HepG2 (cell line): ENCODE data around the gene CEBPB. TPM values are rescaled to one million over a fixed set of nuclear protein-coding genes. Genes with fewer than 3 reads are reported as not detected.

ENCODE experiments used
- BORCS8-MEF2B ChIP-seq: sonication (generic); formaldehyde crosslinking; IDR thresholded peaks from 2 replicates; pipeline ENCODE4 v1.8.0; 2022; ENCODE audit warnings: mild to moderate bottlenecking, missing genetic modification reagents
- EHMT2 ChIP-seq: fragments of 200-600 bp; sonication (generic); IDR thresholded peaks from 2 replicates; pipeline ENCODE4 v1.7.0; 2017; ENCODE audit warnings: antibody characterized with exemption, low read depth, low read length, borderline replicate concordance
- ESRRA ChIP-seq: sonication (generic); formaldehyde crosslinking; IDR thresholded peaks from 2 replicates; pipeline ENCODE4 v1.5.1; 2020; ENCODE audit warnings: mild to moderate bottlenecking, low read depth, missing genetic modification reagents
- ETV6 ChIP-seq: sonication (generic); formaldehyde crosslinking; conservative IDR thresholded peaks from 2 replicates; pipeline ENCODE4 v1.4.0; 2020; ENCODE audit warnings: missing genetic modification reagents
- FIP1L1 ChIP-seq: fragments of 200-400 bp; formaldehyde crosslinking; IDR thresholded peaks from 2 replicates; pipeline ENCODE4 v1.6.1; 2018; ENCODE audit warnings: low read depth, mild to moderate bottlenecking, low read length, moderate library complexity, borderline replicate concordance; ENCODE audit not compliant: insufficient read depth
- MBD4 ChIP-seq: IDR thresholded peaks from 2 replicates; pipeline ENCODE4 v1.6.1; 2012; ENCODE audit warnings: low read length, inconsistent platforms, borderline replicate concordance
- NCOA5 ChIP-seq: sonication (generic); formaldehyde crosslinking; IDR thresholded peaks from 2 replicates; pipeline ENCODE4 v1.4.0; 2020; ENCODE audit warnings: missing genetic modification reagents
- NFKB2 ChIP-seq: sonication (generic); formaldehyde crosslinking; IDR thresholded peaks from 2 replicates; pipeline ENCODE4 v1.4.0; 2020; ENCODE audit warnings: missing genetic modification reagents, borderline replicate concordance
- NFYB ChIP-seq: sonication (generic); formaldehyde crosslinking; IDR thresholded peaks from 2 replicates; pipeline ENCODE4 v1.4.0; 2020; ENCODE audit warnings: missing genetic modification reagents
- PAXIP1 ChIP-seq: sonication (generic); formaldehyde crosslinking; conservative IDR thresholded peaks from 2 replicates; pipeline ENCODE4 v1.4.0; 2020; ENCODE audit warnings: mild to moderate bottlenecking, missing genetic modification reagents, moderate library complexity
- SALL2 ChIP-seq: sonication (generic); formaldehyde crosslinking; IDR thresholded peaks from 2 replicates; pipeline ENCODE4 v1.8.1; 2023; ENCODE audit warnings: mild to moderate bottlenecking, missing genetic modification reagents, inconsistent platforms
- SRSF9 ChIP-seq: fragments of 200-400 bp; formaldehyde crosslinking; IDR thresholded peaks from 2 replicates; pipeline ENCODE4 v1.6.1; 2018; ENCODE audit warnings: borderline replicate concordance, mild to moderate bottlenecking, low read depth, low read length; ENCODE audit not compliant: insufficient read depth, poor library complexity, severe bottlenecking
- TMF1 ChIP-seq: sonication (generic); formaldehyde crosslinking; IDR thresholded peaks from 2 replicates; pipeline ENCODE4 v1.8.1; 2022; ENCODE audit warnings: low read depth, missing genetic modification reagents
- ZEB1 ChIP-seq: IDR thresholded peaks from 2 replicates; pipeline ENCODE4 v1.6.1; 2012; ENCODE audit warnings: mild to moderate bottlenecking, low read depth, inconsistent platforms; ENCODE audit not compliant: insufficient replicate concordance
- ZFP41 ChIP-seq: sonication (generic); formaldehyde crosslinking; IDR thresholded peaks from 2 replicates; pipeline ENCODE4 v1.4.0; 2020; ENCODE audit warnings: mild to moderate bottlenecking, missing genetic modification reagents, borderline replicate concordance
- ZHX1 ChIP-seq: sonication (generic); formaldehyde crosslinking; IDR thresholded peaks from 2 replicates; pipeline ENCODE4 v1.8.1; 2022; ENCODE audit warnings: low read depth, mild to moderate bottlenecking, missing genetic modification reagents
- ZNF275 ChIP-seq: sonication (generic); formaldehyde crosslinking; IDR thresholded peaks from 2 replicates; pipeline ENCODE4 v1.8.0; 2022; ENCODE audit warnings: missing genetic modification reagents, mild to moderate bottlenecking, inconsistent platforms, borderline replicate concordance
- ZNF430 ChIP-seq: sonication (generic); formaldehyde crosslinking; IDR thresholded peaks from 2 replicates; pipeline ENCODE4 v1.9.0; 2021; ENCODE audit warnings: mild to moderate bottlenecking, missing genetic modification reagents
- ZNF746 ChIP-seq: sonication (generic); formaldehyde crosslinking; IDR thresholded peaks from 2 replicates; pipeline ENCODE4 v1.8.0; 2022; ENCODE audit warnings: mild to moderate bottlenecking, missing genetic modification reagents
- ZNF792 ChIP-seq: IDR thresholded peaks from 2 replicates; pipeline ENCODE4 v1.6.1; 2016
- polyA plus RNA-seq, 8 experiments: library from polyadenylated mRNA; depleted of rRNA in 3 of 8; stranded (reverse) in 7 of 8; unstranded in 1 of 8; fragments of >200 nt; fragmentation: Illumina TruSeq in 4 of 8; extraction: Trizol in 4 of 8; gene quantifications; 2 replicates each; pipeline versions ENCODE4 v1.2.1 to v1.2.3, GENCODE V29; 2011 to 2016; ENCODE audit warnings: low read depth in 4 of 8, missing spikeins in 1 of 8, mixed read lengths in 1 of 8; ENCODE audit not compliant: insufficient read depth in 1 of 8
- total RNA-seq, 5 experiments: library from RNA; depleted of rRNA; stranded (reverse); fragments of >200 nt; fragmentation: Illumina TruSeq; extraction: Trizol; gene quantifications; 2 replicates each; pipeline ENCODE4 v1.2.3, GENCODE V29; 2016; ENCODE audit warnings: low read depth in 1 of 5

CEBPB gene
- total and polyA plus RNA-seq, 2 of the 13 experiments (the other 11 are each of a cell fraction or from before 2014, with no cell fraction given): 18.5 to 28.2 TPM

- TF ChIP-seq FIP1L1 (no peak), SALL2 (CRISPR knock-in tag) (peak; percentile 82), ZHX1 (CRISPR knock-in tag) (no peak; the same call in none of the 2 replicates), NFKB2 (peak; percentile 85), NFYB (peak; percentile 88), NCOA5 (CRISPR knock-in tag) (no peak), PAXIP1 (CRISPR knock-in tag) (peak; percentile 89), SRSF9 (no peak), ZFP41 (CRISPR knock-in tag) (peak; percentile 93; the same call in 1 of the 2 replicates), ZNF275 (CRISPR knock-in tag) (peak; percentile 98), ETV6 (CRISPR knock-in tag) (no peak; the same call in 1 of the 2 replicates), MBD4 (no peak), ESRRA (CRISPR knock-in tag) (peak; percentile 88), BORCS8-MEF2B (CRISPR knock-in tag) (peak; percentile 81; the same call in 1 of the 2 replicates), ZNF746 (CRISPR knock-in tag) (peak; percentile 89), TMF1 (CRISPR knock-in tag) (no peak; the same call in 1 of the 2 replicates), ZNF792 (CRISPR knock-in tag) (peak; percentile 92; the same call in 1 of the 2 replicates), ZEB1 (no peak), ZNF430 (CRISPR knock-in tag) (peak; percentile 87), EHMT2 (no peak)
Measured at GRCh38 chr20:50172347-50173013, 18.1 kb upstream of the CEBPB start (continued).
